ENCODE data around the gene VSIR.

VSIR gene

GRCh38 chr10:71727105-71727737 lies 46.1 kb downstream of the VSIR start:
- peak; percentile 73 for DNase-seq

GRCh38 chr10:71726580-71727104 lies 46.7 kb downstream of the VSIR start:
- DNase-seq, result peak; percentile 58

GRCh38 chr10:71725998-71726579 lies 47.2 kb downstream of the VSIR start:
- peak; percentile 36 for DNase-seq

- no peak for DNase-seq
These were observed 48.1 kb downstream of the VSIR start for GRCh38 chr10:71725249-71725648.

- no peak for DNase-seq
These were observed 48.8 kb downstream of the VSIR start for GRCh38 chr10:71724539-71724938.

GRCh38 chr10:71723311-71723710 lies 50.0 kb downstream of the VSIR start:
- DNase-seq, result no peak

- no peak for DNase-seq
These were observed 50.5 kb downstream of the VSIR start for GRCh38 chr10:71722849-71723248.

- no peak for DNase-seq
These were observed 52.0 kb downstream of the VSIR start for GRCh38 chr10:71721313-71721712.

- DNase-seq, result no peak
These were observed 53.0 kb downstream of the VSIR start for GRCh38 chr10:71720288-71720687.

- no peak for DNase-seq
These were observed 53.7 kb downstream of the VSIR start, which contains the start of gene C10orf105 for GRCh38 chr10:71719464-71720201. Gene C10orf105, minus strand, starts transcription at chr10:71719778. Its CDS starts 3,441 bp downstream, at chr10:71716337.

- DNase-seq, result no peak
These were observed 54.3 kb downstream of the VSIR start for GRCh38 chr10:71719042-71719441.

GRCh38 chr10:71718165-71718698 lies 55.1 kb downstream of the VSIR start:
- no peak for DNase-seq

GRCh38 chr10:71717551-71717951 lies 55.8 kb downstream of the VSIR start:
- DNase-seq, result no peak

- no peak for DNase-seq
These were observed 56.3 kb downstream of the VSIR start for GRCh38 chr10:71717056-71717455.

GRCh38 chr10:71716426-71716825 lies 56.9 kb downstream of the VSIR start:
- no peak for DNase-seq

- DNase-seq, result no peak
These were observed 57.5 kb downstream of the VSIR start for GRCh38 chr10:71715860-71716259.

- no peak for DNase-seq
These were observed 58.3 kb downstream of the VSIR start for GRCh38 chr10:71715026-71715425.

GRCh38 chr10:71714592-71714991 lies 58.7 kb downstream of the VSIR start:
- no peak for DNase-seq

GRCh38 chr10:71714031-71714410 lies 59.3 kb downstream of the VSIR start:
- DNase-seq, result no peak

GRCh38 chr10:71713135-71714030 lies 59.9 kb downstream of the VSIR start:
- DNase-seq, result peak; percentile 53

GRCh38 chr10:71712572-71713134 lies 60.7 kb downstream of the VSIR start:
- DNase-seq, result no peak

GRCh38 chr10:71712170-71712569 lies 61.1 kb downstream of the VSIR start:
- DNase-seq, result no peak

Measured in central memory CD4-positive, alpha-beta T cell (primary cell).